ENCODE results near the gene GLYATL2.
A peak's percentile ranks its signal among the peaks of the same experiment; 100 is the strongest.

Gene GLYATL2, protein sequence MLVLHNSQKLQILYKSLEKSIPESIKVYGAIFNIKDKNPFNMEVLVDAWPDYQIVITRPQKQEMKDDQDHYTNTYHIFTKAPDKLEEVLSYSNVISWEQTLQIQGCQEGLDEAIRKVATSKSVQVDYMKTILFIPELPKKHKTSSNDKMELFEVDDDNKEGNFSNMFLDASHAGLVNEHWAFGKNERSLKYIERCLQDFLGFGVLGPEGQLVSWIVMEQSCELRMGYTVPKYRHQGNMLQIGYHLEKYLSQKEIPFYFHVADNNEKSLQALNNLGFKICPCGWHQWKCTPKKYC

DNA sequence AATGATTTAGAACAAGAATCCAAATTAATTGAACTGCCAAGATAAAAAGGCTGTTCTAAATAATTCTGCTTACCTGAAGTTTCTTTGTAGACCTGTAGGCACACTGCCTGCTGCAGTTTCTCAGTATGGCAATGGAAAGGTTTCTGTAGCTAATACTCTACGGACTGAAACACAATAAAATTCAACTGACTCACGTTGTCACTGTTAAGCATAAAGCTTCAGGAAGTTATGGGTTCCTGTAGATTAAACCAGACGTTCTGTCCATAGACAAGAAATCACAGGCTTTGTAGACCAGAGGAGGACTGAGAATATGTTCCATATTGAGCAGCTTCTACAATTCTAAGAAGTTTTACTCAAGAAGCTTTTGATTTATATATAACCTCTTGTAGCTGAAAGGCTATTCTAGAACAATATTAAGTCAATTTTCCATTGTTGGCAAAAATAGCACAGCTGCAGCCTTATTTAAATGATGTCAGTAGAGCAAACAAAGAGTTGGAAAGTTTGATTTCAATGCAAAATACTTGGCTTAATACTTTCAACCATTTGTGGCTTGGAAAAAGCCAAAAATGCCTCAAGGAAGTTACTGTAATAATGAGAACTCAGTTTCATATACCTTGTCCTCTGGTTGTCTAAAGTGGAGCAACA lies at the start of gene GLYATL2:
TSS of gene GLYATL2 (minus strand) at position 344 of the 645 bp plus-strand sequence. CDS start 5,092 bp downstream, outside the sequence.
- no peak for DNase-seq (ENCODE audit: low spot score)

DNA sequence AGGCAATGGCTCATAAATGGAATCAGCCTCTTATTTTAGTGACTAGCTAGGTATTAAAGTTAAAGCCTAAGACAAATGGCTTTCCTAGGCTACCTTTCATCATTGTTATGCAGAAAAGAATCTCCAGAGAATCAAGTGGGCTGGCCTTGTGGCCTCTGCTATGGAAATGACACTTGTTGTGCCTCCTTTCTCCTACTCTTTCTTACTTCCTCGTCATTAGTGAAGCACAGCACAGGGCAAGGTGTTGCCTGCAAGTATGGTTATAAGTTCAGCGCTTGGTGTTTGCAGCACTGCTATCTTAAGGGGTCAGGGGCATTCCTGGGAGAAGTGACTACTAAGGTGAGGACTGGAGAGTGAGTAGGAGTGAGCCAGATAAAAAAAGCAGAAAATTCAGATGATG lies 49.4 kb upstream of the GLYATL2 start:
- no peak for DNase-seq (ENCODE audit: low spot score)

DNA sequence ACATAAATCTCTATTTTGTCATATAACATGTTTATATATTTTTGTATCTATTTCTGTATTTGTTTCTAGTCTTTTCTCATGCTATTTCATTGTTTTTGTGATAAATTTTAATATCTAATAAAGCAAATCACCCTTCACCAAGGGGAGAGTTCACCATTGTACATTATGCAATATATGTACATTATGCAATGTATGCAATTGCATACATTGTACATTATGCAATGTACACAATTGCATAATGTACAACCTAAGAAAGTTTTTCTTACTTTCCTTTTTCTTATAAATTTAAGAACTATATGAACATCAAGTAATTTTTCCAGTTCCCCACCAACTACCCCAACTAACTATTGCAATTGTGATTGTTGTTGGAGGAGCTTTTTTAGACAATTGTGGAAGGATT lies 44.1 kb upstream of the GLYATL2 start:
- no peak for DNase-seq (ENCODE audit: low spot score)

DNA sequence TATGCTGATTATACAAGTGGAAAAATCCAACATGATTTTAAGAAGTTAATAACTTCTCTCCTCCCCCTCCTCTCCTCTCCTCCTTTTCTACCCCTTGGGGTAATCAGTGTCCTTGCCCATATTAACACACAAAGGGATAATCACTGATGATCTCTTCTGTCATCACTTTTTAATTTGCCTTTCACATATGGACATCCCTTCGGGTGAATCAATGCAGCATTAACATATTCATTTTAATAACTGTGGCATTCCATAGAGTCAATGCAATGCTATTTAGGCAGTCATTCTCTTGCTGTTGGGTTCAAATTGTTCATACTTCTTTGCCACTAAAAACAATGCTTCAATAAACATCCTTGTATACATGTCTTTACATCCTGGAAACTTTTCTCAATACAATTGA lies 42.9 kb upstream of the GLYATL2 start:
- no peak for DNase-seq (ENCODE audit: low spot score)

DNA sequence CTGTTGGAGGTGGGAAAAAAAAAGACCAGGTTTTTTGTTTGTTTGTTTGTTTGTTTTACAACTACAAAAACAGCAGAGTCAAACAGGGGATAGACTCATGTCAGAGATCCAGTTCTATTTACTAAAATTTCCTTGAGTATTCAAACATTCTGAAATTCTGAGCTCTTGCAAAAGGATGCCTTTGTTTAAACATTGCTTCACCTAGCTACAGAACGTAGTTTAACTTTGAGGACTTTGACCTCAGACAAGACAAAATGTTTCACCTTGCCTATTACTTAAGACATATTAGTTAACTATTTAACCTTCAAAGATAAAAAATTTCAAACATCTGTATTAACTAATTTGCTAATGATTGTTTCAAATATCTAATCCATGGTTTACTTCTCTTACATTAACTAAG lies 36.1 kb upstream of the GLYATL2 start:
- DNase-seq (ENCODE audit: low spot score), result no peak

DNA sequence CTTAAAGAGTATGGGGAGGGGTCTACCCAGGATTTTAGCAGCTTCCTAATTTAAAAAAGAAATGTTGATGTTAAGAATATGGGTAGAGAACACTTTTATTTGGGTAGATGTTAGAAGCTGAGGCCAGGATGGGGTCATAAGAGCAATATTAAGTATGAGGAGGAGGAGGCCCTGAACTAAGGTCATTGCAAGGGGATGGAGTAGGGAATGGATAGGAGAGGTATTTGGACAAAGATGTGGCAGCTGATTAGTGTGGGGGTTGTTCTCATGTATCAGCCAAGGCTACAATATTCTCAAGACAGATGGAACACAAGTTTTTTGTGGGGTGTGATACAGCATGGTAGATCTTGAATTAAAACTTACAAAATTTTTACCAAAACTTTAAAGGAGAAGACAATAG lies 35.7 kb upstream of the GLYATL2 start:
- DNase-seq (ENCODE audit: low spot score), result no peak

DNA sequence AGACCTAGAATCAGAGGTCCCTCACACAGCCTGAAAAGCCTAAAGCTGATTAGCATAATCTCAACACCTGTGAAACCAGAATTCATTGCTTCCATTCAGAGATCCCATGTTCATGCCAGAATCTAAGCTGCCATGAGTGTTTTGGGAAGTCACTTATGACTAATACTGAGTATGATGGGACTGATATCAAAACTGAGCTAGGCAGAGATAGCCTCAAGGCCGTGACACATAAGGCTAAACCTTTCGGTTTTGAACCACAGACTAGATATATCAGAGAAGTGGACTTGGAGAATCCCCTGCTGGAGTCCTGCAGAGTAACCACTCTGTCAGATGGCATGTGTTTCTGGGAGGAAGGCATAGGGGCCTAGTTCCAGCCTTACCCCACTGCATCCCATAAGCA lies 23.1 kb upstream of the GLYATL2 start:
- DNase-seq (ENCODE audit: low spot score), result no peak

DNA sequence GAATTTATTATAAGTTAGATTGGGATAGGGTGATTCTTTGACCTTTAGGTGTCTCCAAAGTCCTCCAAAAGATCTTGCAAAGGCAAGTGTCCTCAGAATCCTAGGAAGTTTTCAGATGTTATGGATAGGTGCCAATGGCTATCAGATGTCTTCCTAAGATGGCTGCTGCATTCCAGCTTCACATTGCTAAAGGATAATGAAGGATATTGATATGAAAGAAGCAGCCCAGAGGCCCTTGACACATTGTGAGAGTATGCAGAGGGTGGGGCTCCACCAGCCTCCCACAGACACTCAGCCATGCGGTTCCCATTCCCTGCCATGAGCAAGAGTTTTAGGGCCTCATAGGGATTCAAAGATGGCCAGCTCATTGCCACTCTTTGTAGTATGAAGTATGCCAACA lies 22.3 kb upstream of the GLYATL2 start:
- DNase-seq (ENCODE audit: low spot score), result no peak

DNA sequence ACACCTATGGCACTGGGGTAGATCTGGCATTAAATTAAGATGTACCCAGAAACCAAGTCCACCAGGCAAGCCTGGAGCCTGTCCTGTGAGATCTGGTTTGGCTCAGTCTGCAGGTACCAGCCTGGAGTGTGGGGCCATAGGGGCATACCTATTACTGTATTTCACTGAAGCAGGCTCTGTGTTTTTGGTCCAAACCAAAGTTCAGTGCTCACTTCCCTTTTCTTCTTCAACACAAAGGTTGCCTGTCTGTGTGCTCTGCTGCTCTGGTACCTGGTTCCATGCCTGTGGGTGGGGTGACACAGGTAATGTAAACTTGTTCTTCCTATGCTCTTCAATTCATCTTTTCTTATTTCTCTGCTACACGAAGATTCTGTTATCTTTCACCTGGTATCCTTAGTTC lies 19.8 kb upstream of the GLYATL2 start:
- no peak for DNase-seq (ENCODE audit: low spot score)

DNA sequence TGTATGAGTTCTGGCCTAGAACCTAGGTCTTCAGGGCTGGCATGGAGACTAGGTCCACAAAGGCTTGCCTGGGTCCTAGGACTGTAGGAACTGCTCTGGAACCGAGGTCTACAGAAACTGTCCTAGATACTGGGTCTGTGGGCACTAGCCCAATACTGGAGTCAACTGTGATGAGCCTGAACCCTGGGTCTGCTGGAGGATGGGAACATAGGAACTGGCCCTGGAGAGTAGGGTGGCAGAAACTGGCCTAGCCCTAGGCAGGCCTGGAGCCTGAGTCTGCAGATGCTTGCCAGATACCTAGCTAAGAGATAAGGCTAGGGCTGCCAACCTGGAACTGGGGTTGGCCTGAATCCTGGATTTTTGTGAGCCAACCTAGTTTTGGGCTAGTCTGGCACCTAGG lies 19.2 kb upstream of the GLYATL2 start:
- DNase-seq (ENCODE audit: low spot score), result no peak

DNA sequence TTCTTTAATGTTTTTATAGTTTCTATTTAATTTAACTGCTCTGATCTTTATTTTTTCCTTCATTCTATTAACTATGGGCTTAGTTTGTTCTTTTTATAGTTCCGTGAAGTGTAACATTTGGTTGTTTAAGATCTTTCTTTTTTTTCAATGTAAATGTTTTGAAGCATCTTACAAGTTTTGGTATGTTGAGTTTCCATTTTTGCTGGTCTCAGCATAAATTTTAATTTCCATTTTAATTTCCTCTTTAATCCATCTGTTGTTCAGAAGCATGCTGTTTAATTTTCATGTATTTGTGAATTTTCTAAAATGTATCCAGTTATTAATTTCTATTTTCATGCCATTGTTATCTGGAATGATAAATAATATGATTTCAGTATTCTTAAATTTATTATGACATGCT lies 17.0 kb upstream of the GLYATL2 start:
- no peak for DNase-seq (ENCODE audit: low spot score)

DNA sequence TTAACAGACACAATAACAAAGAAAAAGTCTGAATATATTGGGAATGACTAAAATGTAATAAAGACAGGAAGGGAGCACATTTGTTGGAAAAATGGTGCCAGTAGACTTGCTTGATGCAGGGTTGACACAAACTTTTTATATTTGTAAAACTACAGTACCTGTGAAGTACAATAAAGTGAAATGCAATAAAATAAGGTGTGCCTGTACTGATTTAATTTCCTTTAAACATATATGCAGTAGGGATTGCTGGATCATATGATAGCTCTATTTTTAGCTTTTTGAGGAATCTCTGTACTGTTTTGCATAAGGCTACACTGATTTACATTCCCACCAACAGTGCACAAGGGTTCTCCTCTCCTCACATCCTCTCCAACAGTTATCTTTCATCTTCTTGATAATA lies 12.3 kb upstream of the GLYATL2 start:
- no peak for DNase-seq (ENCODE audit: low spot score)

DNA sequence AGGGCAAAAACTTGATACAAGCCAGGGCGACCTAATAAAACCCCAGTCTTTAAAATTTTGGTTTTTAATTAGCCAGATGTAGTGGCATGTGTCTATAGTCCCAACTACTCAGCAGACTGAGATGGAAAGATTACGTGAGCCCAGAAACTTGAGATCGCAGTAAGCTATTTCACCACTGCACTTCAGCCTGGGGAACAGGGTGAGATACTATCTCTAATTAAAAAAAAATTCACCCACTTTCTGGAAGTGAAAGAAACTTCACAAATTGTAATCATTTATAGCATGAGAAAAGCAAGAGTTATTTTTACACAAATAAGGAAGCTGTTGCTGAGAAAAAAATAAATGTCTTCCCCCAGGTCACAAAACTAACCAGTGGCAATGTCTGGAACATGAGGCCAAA lies 882 bp upstream of the GLYATL2 start:
- no peak for DNase-seq (ENCODE audit: low spot score)

DNA sequence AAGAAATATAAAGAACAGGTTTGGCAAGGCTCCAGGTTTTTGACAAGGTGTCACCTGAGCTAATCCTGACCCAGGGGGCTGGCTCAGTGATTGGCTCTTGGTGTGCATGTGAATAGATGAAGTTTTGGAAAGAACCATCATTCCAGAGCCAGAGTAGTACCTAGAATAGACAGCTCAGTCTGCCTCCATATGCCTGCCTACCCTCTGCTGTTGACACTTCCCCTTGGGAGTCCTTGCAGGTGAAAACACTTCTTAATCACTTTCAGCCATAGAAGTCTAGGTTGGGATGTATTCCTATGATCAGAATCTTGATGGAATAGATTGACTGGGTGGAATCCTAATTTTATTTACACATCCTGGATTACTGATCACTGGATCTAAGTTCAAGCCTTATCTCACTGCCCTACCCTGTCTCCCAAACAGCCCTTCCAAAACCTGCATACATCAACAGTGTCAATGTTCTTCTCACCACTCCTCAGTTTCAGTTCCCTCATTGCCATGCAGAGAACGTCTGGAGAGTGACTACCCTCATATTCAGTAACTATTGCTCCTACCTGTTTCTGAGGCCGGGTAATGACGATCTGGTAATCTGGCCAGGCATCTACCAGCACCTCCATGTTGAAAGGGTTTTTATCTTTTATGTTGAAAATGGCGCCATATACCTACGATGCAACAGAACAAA lies 6.7 kb downstream of the GLYATL2 start:
- no peak for DNase-seq (ENCODE audit: low spot score)

DNA sequence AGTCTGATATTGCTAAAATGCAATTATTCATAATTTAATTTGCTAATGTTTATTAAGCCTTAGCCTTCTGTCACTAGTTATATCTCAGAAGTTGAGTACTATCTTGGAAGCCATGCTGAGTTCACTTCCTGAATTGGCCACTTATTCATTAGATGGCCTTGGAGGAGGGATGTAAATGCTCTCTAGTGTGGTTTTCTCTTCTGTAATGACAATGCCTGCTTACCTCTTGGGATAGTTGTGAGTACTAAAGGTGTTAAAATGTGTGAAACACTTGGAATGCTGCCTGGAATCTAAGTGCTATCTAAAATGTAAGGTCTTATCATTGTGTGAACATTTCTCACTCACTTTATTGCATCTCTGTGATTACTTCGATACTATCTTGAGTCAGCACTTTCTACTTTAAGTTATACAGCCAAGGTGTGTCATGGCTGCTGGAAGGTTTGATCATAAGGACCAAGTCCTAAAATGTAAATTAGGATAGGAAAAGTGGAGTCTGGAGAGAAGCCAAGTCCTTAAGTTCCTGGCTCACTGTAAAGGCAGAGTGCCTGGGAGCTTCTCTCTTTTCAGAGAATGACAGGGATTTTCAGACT lies 12.4 kb downstream of the GLYATL2 start:
- peak; percentile 9 for DNase-seq (ENCODE audit: low spot score)

DNA sequence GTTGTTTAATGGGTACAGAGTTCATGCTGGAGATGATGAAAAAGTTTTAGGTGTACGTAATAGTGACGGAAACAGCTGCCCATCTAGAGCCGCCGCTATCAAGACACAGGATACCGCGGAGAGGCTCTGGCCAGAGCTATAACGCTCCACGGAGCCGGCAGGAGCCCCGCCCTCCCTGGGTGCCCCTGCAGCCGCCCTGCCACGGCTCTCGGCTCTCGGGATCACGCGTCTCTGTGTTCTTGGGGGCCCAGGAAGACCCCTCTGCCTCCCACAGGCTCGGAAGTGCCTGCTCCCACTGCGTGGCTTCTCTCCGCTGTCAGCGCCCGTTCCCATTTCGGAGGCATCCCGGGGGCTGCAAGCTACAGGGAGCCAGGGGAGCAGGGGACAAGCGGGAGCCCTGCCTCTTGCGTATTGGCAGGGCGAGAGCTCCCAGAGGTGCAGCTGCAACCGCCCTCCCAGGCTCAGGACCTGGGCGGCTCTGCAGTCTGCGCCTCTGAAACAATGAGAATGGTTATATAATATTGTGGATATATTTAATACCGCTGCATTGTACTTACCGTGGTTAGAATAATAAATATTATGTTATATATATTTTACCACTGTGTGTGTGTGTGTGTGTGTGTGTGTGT lies 13.7 kb downstream of the GLYATL2 start:
- DNase-seq (ENCODE audit: low spot score), result no peak

DNA sequence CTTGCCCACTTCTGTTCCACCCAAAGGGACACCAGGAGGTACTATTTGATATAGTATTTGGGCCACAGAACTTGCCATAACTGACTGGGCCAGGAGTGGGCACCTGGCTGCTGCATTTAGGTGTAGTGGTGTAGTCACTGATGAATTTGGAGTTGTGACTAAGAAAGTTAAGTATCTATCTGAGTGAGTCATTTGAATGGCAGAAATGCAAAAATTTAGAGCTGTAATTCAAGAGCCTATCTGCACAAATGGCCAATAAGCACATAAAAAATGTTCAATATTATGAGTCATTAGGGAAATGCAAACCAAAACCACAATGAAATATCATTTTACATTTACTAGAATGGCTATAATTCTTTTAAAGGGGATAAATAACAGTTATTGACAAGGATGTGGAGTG lies 14.7 kb downstream of the GLYATL2 start:
- no peak for DNase-seq (ENCODE audit: low spot score)

DNA sequence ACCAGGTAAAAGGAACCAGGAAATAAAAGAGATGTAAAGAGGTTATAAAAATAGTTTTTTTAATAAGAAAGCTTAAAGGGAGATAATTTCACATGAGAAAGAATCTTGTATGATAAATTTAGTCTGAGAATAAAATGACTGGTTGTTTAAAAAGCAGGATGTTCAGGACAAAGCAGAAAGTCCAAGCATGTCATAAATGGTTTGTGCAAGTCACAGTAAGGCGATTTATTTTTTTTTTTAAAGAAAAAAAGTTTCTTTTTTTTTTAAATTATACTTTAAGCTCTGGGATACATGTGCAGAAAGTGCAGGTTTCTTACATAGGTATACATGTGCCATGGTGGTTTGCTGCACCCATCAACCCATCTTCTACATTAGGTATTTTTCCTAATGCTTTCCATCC lies 30.8 kb downstream of the GLYATL2 start:
- no peak for DNase-seq (ENCODE audit: low spot score)

DNA sequence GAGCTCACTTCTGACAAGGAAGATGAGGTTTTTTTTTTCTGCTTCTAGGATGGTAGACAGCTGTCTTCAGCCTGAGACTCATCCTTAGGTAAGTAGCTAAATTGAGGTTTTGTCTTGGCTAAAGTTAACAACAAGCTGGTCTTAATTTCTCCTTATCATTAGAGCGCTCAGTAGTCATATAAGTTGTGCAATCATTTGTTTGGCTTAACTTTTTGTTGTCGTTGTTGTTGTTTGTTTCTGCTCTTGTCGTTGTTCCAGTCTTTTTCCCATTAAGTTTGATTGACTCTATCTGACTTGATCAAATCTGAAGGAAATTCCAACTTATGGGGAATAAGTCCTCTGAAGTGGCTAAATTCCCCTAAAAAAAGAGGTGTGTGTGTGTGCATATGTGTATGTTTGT lies 33.0 kb downstream of the GLYATL2 start:
- no peak for DNase-seq (ENCODE audit: low spot score)

DNA sequence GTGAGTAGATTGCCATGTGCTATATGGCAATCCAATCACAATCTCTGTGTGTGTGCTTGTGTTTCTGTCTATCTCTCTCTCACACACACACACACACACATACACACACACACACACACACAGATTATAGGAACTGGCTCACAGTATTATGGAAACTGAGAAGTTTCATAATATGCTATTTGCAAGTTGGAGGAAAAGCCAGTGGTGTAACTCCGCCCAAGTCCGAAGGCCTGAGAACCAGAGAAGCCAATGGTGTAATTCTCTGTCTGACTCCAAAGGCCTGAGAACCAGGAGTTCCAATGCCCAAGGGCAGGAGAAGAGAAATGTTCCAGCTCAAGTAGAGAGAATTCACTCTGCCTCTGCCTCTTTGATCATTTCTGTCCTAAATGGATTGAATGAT lies 37.2 kb downstream of the GLYATL2 start:
- DNase-seq (ENCODE audit: low spot score), result no peak

DNA sequence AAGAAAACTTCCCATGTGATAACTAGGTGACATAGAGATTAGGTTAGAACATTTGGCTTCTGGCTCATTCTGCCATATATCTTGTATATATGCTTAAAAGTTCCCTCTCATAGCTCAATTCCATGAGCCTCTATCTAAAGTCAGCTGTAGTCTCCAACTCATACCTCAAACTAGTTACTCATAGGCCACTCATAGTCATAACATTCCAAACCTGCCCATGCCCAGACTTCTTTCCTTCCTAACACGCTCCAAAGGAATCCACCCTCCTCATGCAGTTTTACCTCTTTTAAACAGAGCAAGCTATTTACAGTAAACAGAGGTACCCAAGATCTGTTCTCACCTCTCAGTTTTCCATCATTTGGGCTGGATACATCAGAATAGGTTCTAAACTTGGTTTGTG lies 39.4 kb downstream of the GLYATL2 start:
- no peak for DNase-seq (ENCODE audit: low spot score)

DNA sequence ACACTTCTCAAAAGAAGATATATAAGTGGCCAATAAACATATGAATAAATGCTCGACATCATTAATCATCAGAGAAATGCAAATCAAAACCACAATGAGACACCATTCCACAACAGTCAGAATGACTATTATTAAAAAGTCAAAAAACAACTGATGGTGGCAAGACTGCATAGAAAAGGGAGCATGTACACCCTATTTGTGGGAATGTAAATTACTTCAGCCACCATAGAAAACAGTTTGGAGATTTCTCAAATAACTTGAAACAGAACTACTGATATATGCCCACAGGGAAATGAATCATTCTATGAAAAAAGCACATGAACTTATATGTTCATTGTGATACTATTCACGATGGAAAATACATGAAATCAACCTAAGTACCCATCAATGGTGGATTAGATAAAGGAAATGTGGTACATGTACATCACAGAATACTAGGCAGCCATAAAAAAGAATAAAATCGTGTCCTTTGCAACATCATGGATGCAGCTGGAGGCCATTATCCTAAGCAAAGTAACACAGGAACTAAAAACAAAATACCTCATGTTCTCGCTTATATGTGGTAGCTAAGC lies 42.4 kb downstream of the GLYATL2 start:
- DNase-seq (ENCODE audit: low spot score), result no peak
